ENCODE measurements around the gene GPR31.

- TF ChIP-seq, protein P1, sequence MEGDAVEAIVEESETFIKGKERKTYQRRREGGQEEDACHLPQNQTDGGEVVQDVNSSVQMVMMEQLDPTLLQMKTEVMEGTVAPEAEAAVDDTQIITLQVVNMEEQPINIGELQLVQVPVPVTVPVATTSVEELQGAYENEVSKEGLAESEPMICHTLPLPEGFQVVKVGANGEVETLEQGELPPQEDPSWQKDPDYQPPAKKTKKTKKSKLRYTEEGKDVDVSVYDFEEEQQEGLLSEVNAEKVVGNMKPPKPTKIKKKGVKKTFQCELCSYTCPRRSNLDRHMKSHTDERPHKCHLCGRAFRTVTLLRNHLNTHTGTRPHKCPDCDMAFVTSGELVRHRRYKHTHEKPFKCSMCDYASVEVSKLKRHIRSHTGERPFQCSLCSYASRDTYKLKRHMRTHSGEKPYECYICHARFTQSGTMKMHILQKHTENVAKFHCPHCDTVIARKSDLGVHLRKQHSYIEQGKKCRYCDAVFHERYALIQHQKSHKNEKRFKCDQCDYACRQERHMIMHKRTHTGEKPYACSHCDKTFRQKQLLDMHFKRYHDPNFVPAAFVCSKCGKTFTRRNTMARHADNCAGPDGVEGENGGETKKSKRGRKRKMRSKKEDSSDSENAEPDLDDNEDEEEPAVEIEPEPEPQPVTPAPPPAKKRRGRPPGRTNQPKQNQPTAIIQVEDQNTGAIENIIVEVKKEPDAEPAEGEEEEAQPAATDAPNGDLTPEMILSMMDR (IDR thresholded peaks at IDR 0.05) = no peak
- no peak for TF ChIP-seq POLR2AphosphoS5 (IDR thresholded peaks at IDR 0.05)
Measured at GRCh38 chr6:167118006-167118405, 39.8 kb downstream of the GPR31 start.

All from sigmoid colon (tissue), 4 donors.